Medulla oblongata (tissue), 1 donor: ENCODE measurements around the gene COLEC11.
"Not testable (repeated sequence)": the region's sequence is repeated elsewhere in the genome, so short reads cannot be mapped to it uniquely, and the experiment has no call there.

Experiments
- DNase-seq: peaks from one replicate; pipeline ENCODE4 v3.0.0-alpha.2; 2015; ENCODE audit errors: extremely low spot score

COLEC11 gene

GRCh38 chr2:3625186-3625585 is 30.3 kb downstream of the COLEC11 start:
- no peak for DNase-seq

- no peak for DNase-seq
Measured at GRCh38 chr2:3626118-3626811, 31.4 kb downstream of the COLEC11 start.

DNA sequence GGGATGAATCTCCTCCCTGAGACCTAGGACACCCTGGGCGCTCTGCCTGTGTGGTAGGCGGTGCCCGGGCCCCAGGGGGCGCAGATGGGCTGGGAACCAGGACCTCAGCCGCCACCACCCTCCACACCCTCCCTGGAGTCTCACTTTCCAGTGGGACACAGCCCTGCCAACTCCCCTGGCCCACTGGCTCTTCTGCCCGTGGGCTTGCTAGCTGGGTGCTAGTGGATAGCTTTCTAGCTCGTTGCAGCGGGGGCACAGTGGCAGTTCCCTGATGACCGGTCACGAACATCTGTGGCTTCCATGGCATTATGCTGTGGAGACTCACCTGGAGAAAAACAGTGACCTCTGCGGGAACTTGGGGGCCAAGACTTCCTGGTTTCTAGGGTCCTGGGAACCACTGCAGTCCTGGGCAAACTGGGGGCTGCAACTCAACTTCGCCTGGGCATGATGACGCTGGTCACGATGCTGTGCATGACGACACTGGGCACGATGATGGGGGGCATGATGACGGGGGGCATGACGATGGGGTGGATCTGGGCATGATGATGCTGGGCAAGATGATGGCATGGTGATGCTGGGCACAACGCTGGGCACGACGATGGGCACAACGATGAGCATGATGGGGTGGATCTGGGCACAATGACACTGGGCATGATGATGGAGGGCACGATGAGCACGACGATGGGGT is 32.0 kb downstream of the COLEC11 start:
- DNase-seq = no peak

GRCh38 chr2:3627500-3628100 is 32.7 kb downstream of the COLEC11 start:
- no peak for DNase-seq

GRCh38 chr2:3628241-3628679 is 33.3 kb downstream of the COLEC11 start:
- DNase-seq = no peak

DNA sequence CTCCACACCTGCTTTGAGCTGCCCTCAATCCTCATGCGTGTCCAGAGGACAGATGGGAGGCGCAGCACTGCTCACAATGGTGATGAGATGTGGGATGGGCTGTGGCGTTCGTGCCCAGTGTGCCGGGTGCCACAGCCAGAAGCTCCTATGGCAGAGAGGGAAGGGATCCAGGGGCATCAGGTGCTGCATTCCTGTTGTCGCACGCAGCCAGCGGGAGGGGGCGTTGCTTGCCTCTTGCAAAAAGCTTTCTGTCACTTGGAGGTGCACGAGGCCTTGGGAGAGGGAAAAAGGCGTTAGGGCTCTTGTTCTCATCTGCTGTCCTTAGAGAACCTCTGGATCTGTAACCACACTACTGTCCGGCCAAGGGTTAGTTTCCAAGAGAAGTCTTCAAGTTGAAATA is 33.9 kb downstream of the COLEC11 start:
- no peak for DNase-seq

- no peak for DNase-seq
Measured at GRCh38 chr2:3630631-3631030, 35.7 kb downstream of the COLEC11 start.

DNA sequence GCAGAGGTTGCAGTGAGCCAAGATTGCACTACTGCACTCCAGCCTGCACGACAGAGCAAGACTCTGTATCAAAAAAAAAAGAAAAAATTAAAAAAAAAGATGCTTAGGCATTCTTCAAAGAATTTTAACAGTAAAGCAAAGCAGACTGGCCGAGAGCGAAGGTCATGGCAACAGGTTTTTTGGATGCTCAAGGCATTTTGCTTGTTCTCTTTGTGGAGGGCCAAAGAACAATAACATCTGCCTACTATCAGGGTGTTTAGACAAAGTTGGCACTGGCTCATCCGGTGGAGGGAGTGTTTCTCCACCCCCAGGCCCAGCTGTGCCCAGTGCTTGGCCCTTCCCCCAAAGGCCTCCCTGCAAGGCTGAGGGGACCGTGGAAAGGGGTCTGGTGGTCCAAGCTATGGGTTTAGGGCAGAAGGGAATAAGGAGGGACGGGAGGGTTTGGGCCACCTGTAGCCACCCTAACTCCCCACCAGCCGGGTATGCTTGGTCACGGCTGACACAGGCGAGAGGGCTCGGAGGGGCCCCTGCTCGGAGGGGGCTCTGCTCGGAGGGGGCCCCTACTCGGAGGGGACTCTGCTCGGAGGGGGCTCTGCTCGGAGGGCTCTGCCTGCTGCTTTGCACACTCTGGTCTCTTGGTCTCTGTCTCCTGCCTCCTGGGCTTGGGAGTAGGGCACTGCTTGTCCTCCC is 36.4 kb downstream of the COLEC11 start:
- no peak for DNase-seq

GRCh38 chr2:3631851-3632659 is 37.1 kb downstream of the COLEC11 start:
- DNase-seq = no peak

DNA sequence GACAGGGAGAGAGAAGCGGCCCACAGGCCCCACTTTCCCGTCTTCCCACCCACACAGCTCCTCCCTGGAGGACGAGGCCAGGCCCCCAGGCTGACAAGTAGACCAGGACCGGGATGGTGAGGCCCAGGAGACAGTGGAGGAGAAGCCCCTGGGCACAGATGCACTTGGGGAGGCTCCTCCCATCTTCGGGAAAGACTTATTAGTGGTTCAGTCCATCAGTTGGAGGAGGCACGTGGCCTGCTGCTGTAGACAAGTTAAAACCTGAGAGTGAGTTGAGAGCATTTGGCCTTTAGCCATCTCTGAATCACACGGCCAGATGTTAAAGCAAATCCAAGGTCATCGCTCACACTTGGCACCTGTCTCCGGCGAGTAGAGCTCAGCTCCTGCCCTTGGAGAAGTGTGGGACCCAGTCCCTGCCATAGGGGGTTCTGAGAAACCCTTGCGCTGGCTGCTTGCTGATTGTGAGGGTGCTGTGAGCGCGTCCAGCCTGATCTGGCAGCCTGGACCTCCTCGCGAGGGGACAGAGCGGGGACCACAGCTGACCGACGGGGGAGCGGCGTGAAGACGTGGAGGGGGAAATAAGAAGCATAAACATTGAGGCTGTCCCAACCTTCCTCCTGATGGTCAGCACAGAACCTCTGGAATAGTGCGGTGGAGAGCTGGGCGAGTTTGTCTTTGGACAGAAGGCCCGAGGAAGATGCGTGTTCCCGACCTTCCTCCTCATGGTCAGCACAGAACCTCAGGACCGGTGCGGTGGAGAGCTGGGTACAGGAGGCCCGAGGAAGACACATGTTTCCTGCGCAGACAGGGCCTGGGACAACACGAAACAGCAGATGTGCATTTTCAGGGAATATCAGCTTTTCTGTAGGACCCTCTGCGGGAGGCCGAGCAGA is 38.4 kb downstream of the COLEC11 start:
- no peak for DNase-seq

GRCh38 chr2:3633982-3634595 is 39.2 kb downstream of the COLEC11 start:
- DNase-seq = no peak

- no peak for DNase-seq
Measured at GRCh38 chr2:3634596-3635121, 39.7 kb downstream of the COLEC11 start.

DNA sequence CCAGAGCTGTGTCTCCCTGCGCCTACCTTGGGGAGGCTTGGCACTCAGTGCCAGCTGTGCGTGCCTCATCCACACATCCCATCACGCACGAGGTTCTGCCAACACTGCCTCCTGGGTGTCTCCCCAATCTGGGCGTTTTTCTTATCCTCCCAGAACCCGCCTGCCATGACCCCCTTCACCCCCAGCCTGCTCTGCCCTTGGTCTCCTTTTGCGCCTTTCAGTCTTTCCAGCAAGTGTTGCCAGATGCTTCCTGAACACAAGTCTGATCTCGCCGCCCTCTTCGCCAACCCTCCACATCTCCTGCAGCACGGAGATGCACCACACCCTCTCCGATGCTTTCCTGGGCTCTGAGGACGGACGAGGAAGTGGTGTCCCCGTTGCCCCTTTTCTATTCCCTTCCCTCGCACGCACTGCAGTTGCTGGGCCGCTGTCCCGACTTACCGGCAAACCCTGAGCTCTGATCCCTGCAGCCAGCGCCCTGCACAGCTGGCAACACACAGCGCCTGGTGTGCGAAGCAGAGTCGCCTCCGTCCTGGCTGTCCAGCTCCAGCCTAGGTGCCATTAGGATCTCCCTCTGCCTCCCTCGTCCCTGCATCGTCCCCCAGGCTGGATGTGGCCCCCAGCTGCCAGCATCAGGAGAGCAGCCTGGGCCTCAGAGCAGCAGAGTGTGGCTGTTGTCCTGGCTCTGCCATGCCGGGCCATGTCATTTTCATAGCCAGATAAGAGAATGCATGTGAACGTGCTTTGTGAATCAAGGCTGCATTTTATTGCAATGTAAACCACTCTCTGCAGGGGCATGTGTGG is 40.5 kb downstream of the COLEC11 start:
- no peak for DNase-seq

DNA sequence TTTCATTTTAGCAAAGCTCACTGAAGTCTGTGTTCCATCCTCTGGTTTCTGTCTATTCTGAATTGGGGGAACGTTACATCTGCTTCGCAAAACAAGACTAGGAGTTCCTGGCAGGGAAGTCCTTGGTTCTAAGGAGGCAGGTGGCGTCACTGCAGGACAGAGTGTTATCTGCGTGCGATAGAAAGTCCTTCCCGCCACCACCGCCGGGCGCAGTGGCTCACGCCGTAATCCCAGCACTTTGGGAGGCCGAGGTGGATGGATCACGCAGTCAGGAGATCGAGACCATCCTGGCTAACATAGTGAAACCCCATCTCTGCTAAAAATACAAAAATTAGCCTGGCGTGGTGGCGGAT is 41.0 kb downstream of the COLEC11 start:
- not testable (repeated sequence) for DNase-seq

DNA sequence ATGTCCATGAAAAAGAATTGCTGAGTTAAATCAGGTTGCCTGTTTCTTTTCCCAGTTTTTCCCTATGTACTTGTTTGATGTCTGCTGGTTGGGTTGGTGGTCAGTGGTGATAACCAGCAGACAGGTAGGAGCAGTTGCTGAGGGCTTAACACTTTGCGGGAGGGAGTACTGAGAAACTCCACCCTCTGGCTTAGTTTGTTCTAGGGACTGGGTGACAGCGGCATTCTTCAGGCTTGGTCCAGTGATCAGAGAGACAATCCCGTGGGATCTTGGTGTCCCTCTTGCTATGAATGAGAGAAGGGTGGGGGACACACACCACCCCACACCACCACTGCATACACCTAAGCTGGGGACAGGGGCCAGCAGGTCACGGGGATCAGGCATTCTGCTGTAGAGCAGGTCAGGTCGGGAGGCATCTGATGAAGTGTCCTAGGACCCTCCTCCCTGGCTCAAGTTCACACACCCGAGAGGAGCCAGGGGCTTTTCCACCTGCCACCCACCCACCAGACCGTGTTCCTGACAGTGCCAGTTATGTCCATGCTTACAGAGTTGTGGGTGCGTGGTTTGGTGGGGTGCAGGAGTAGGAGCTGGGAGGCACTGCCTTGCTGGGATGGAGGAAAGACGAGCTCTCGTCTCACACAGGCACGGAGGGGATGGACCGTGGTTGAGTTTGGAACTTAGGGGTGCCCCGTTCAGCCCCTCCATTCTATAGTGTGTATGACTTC is 41.8 kb downstream of the COLEC11 start:
- DNase-seq = no peak

DNA sequence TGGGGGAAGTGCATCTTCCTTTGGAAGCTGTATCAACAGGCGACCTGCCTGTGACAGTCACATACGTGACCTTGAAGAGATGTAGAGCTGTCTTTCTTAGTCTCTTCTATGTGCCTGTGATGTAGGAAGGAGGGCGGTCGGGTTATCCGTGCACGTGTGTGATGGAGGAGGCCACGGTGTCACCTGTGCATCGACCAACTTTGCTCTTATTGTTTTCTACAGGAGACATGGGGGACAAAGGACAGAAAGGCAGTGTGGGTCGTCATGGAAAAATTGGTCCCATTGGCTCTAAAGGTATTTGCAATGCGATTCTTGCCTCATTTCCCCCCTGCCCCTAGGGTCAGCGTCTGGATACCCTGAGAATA is 42.4 kb downstream of the COLEC11 start:
- DNase-seq = no peak

DNA sequence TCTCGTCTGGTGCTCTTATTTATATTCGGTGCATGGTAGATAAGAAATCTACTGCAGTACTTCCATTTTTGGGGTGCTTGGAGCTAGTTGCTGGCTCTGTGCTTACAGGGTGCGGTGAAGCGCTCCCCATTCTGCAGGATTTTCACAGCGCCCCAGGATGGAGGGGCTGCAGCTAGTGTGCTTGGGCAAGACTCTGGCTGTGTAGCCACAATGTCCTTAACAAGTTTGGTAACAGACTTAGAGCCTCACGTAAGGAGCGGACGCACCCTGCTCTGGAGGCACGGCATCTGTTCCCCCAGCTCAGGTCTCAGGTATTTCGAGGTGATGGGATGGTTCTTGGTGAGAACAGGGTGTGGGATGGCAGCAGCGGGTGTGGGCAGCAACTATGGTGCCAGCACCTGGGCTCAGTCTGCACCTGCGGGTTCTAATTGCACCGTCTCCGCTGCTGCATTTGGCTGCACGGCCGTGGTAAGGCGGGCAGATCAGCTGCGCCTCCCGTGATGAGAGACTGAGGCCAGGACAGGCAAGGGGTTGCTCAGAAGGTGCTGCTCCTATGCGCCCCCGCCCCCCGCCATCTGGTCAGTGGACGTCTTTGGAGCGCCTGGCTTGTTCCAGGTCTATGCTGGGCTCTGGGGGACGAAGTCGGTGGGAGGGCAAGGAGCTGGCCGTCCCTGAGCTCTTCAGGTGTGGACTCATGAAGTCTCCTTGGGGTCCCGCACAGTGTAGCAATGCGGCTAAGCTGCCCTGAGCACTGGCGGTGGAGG is 43.0 kb downstream of the COLEC11 start:
- DNase-seq = no peak

DNA sequence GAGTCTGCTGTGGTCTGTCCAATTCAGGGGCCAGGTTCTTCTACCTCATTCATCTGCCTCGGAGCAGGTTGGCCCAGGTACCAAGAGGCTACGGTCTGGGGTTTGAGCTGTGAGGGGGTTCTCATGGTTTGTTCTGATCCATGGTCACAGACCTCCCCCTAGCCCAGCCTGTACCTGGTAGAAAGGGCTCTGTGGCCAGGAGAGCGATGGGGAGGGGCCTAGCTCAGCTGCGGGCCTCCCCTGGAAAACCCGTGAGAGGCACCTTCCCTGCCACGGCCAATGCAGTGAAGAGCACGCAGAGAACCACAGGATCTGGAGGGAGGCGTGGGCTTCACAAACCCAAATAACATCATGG is 43.5 kb downstream of the COLEC11 start:
- DNase-seq = no peak
